ENCODE results near the gene ATXN1.

The ATXN1 gene

DNA sequence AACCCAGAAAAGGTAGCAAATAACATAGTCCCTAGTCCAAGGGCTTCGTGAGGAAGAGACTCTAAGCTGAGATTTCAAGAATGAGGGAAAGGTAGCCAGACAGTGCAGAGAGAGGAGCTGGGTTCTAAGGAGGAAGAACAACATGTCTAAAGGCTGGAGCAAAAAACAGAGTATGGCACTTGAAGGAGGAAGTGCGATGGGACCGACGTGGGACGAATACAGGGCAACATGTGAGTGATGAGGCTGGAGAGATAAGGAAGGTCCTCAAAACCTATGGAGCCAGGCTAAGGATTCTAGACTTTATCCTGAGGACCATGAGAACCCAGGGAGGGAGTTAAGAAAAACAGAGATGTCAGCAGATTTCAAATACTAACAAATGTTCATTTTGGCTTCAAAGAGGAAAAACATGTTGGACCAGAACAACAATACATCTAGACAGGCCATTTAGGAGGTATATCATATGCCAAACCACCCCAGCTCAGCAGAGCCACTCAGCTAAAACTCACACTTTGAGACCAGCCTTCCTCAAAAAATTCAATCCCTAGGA, 17.5 kb downstream of the ATXN1 start:
- TF ChIP-seq, protein P1, sequence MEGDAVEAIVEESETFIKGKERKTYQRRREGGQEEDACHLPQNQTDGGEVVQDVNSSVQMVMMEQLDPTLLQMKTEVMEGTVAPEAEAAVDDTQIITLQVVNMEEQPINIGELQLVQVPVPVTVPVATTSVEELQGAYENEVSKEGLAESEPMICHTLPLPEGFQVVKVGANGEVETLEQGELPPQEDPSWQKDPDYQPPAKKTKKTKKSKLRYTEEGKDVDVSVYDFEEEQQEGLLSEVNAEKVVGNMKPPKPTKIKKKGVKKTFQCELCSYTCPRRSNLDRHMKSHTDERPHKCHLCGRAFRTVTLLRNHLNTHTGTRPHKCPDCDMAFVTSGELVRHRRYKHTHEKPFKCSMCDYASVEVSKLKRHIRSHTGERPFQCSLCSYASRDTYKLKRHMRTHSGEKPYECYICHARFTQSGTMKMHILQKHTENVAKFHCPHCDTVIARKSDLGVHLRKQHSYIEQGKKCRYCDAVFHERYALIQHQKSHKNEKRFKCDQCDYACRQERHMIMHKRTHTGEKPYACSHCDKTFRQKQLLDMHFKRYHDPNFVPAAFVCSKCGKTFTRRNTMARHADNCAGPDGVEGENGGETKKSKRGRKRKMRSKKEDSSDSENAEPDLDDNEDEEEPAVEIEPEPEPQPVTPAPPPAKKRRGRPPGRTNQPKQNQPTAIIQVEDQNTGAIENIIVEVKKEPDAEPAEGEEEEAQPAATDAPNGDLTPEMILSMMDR (IDR thresholded peaks at IDR 0.05) = no peak

DNA sequence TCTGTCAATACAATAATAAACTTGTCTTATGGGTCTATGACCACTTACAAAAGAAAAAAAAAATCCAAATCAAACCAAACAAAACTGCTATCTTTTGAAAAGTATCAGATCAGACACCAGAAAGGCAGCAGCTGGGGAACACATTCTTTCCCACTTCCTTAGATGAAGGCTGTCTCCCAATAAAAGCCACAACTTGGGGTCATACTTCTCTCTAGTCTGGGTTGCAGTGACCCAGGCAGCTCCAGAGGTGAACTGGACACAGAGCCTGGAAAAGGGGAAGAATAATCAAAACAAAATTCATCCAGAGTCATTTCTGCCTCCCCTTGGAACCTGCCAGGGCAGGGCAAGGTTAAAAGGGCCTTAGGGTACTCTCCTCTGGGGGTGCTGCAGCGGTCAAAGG, 19.1 kb downstream of the ATXN1 start:
- TF ChIP-seq, protein P1 (IDR thresholded peaks at IDR 0.05) = no peak

DNA sequence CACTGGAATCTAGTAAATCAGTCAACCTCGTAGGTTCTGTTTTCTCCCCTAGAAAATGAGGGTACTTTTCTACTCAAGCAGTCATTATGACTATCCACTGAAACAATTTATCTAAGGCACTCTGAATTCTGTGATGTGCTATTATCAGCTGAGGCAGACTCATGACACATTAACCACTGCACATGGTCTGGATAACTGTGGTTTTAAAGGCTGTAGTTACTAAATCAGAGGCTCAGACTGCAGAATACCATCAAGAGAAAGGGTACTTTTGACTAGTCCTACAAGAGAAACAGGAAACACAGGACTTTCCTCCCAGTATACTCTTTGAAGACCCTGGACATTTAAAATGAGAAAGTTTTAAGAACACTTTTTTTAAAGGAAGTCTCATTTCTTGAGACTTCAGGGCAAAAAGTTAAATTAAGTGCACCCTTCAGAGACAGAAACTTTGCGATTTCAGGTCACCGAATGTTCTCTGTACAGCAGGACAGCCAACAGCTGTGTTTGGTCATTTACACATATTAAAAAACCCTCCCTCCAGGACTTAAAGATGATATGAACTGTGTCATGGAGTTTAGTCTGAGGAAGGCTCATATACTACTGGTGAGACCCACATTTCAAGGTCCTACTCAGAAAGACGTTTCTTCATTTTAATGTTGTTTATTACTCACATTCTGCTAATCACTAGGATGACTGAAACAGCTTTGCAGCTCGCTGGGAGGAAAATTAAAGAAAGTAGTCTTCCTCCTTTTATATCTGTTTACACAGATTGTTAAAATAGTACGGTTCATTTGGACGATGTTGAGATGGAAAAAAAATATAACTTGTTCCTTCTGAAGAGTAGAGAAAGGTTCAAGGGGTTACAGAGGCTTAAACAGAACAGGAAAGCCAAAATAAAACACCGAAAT, 19.9 kb downstream of the ATXN1 start:
- TF ChIP-seq, protein P1 (IDR thresholded peaks at IDR 0.05) = no peak

DNA sequence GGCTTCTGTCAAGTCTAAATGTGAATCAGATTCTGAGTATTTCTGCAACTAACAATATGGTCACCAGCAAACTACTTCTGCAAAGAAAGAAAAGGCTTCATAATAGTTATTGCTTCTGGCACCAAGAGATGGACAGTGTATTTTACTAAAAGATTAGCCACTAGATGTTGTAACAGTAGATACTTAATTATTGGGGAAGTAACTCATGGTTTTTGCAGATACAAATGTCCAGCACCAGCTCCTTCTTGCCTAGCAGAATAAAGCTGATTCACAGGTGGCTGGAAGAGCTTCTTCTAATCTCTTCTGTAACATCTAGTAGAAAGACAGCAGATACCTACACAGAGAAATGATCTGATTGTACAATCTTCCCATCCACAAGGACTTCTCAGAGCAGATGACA, 21.2 kb downstream of the ATXN1 start:
- TF ChIP-seq, protein P1 (IDR thresholded peaks at IDR 0.05) = no peak

DNA sequence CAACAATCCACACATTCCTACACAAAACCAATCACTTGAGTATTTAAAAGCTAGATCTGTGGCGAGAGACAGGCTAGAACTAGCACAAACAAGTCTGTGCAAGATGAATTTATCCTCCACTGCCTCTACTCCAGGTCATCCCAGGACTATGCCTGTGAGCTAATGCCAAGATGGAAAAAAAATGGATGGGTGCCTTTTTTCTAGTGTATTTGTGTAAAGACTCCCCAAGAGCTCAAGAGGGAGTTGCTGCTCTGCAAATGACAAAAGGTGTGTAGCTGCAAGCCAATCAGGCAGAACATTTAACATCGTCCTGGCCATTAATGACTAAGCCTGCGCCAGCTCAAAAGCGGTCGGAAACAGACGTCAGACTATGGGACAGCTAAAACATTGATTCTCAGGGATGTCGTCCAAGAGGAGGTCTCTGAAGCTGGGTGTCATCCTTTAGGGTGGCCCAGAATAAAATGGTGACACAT, 21.9 kb downstream of the ATXN1 start:
- TF ChIP-seq, protein P1 (IDR thresholded peaks at IDR 0.05) = no peak

DNA sequence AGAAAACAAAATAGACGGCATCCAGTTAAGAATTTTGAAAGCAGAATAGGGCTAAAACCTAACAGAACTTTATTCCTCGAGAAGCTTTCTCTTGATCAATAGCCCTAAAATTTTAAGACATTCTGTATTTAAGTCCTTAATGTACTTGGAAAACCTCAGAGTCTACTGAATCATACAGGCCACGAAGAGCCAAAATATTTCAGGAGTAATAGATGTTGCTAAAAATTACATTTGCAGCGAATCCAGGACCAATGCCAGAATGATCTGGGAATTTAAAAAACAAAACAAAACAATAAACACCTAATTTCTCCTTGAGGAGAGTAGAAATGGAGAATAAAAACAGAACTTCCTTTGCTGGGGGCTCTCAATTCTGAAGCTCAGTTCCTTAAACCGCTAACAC, 23.3 kb downstream of the ATXN1 start:
- TF ChIP-seq, protein P1 (IDR thresholded peaks at IDR 0.05) = no peak

DNA sequence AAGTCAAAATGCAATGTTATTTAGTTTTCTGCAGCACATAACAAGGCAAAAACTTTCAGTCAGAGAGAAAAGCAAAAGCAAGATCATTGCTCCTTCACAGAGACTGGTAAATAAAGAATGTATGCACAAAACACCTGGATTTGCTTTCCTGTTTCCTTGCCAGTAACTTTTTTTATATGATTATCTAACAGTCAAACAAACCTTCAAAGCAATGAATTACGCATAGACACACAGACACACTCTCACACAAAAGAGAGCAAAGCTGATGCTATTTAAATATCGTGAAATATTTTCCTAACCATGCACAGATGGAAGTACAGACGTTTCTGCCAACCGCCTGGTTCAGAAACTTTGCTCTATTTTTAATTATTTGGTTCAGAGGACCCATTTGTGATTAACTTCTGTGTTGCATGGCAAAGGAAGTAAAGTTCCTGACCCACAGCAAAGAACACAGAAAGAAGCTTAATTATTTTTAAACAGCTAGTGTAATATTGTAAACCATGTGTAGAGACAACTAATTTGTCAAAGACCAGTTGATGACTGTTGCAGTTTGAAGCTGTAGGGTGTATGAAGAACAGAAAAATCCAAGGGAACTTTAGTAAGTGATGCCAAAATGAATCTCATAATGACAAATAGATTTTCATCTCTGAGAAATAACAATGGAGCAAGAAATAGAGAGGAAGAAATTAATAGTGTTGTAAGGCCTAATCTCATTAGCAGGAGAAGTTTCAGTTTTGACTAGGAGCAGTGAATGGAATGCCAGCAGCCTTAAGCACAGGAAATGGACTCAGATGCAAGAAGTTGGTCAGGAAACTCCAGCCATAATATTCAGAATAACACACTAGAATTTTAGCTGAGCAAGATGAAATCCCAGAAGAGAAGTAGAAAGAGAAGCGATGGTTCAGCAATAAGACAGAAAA, 24.1 kb downstream of the ATXN1 start:
- TF ChIP-seq, protein P1 (IDR thresholded peaks at IDR 0.05) = no peak
